ENCODE data around the gene ABLIM1.

Gene ABLIM1

DNA sequence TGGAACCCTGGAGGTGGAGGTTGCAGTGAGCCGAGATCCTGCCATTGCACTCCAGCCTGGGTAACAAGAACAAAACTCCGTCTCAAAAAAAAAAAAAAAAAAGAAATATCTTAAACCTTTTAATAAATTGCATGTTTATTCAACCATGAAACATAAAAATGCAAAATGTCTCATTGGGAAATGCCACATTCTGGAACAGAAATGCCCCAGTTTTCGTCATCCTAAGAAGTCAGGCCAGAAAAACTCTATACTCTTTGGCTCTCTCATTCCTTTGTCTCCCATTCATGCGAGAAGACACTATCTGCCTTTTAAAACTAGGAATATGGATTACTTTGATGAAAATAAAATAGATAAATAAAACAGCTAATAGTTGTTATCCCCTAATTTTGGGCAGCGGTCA lies 21.5 kb upstream of the ABLIM1 start:
- no peak for DNase-seq

DNA sequence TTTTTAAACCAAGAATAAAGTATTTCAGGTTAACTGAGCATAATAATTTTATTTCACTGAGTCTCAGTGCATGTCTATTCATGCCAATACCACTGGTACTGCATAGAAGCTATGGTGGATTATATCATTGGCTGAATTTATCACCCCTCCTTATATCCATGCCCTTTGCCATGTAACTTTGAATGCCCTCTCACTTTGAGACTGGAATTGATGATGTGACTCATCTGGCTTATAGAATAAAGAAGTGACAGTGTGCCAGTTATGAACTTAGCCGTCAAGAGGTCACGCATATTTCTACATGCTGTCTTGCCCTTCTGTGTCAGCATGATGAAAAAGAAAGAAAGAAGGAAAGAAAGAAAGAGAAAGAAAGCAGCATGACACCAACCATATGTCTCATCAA lies 20.7 kb upstream of the ABLIM1 start:
- DNase-seq, result no peak

GRCh38 chr10:114678336-114678735 lies 20.3 kb upstream of the ABLIM1 start:
- no peak for DNase-seq

DNA sequence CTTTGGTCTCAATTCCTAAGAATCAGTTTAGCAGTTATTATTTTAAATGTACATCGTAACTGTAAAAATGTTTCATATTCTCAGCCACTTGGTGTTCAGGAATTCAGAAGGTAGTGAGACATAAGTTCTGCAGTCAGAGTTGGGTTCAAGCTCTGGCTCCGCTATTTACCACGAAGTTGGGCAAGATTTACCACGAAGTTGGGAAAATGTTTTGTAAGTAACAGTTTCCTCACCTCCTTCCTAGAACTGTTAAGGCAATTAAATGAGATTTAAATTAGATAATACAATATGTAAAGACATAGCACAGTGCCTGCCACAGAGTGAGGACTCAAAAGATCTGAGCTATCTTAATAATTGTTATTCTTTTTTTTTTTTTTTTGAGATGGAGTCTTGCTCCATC lies 16.3 kb upstream of the ABLIM1 start:
- no peak for DNase-seq

DNA sequence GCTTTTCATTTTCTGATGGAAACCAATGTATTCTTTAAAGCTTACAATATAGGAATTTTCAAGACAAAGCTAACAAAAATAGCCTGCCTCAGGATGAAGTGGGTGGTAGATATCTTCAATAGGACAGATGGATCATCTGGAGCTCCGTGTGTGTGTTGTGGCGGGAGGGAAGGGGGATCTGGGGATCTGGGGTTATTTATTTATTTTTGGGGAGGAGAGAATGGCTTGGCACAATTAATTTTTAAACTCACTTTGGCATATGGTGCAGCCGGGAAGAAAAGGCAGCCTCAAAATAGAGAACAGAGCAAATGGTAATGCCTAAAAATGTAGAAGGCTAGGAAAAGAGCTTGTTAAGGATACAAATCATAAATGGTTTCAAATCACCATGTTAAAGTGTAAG lies 11.6 kb upstream of the ABLIM1 start:
- no peak for DNase-seq

DNA sequence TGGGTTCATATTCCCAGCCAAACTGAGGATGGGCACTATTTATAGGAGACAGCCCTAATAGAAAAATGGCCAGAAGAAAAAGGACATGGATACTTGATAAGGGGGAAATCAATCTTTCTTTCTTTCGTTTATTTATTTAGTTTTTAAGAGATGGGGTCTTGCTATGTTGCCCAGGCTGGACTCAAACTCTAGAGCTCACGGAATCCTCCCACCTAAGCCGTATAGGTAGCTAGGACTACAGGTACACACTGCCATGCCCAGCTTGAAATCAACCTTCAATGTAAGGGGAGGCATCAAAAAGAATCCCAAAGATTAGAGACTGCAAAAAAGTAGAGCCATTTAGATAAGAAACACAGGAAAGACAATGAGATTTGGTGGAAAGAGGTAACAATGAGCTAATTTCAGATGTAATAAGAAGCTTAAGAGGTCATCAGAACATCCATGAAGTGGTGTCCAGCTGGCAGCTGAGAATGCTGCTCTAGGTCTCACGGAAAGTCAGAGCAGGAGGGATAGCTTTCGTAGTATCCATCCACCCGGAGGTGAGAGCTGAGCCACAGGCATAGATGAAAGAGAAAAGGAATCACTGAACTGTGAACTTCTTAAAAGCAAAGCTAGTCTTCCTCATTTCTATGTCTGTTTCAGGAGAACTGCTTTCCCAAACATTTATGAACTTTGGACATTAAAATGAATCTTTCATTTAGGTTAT lies 10.5 kb upstream of the ABLIM1 start:
- no peak for DNase-seq

DNA sequence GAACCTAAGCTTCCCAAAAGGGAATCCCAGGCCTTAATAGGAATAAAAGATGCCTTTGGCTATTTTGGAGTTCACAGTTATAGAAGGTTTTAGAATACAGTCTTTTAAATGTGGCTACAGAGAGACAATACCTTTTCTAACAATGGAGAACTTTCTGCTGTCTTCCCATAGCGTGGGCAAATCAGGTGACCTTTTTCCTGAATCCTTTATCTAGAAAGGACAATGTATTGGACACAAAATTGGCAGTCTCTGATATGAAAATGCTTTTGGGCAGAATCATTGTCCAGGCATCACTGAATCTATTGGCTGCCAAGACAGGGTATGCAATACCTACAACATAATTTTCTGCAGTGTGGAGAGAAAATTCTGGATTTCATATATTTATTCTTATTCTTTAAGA lies 7.8 kb upstream of the ABLIM1 start:
- no peak for DNase-seq

GRCh38 chr10:114665406-114665805 lies 7.3 kb upstream of the ABLIM1 start:
- DNase-seq, result no peak

DNA sequence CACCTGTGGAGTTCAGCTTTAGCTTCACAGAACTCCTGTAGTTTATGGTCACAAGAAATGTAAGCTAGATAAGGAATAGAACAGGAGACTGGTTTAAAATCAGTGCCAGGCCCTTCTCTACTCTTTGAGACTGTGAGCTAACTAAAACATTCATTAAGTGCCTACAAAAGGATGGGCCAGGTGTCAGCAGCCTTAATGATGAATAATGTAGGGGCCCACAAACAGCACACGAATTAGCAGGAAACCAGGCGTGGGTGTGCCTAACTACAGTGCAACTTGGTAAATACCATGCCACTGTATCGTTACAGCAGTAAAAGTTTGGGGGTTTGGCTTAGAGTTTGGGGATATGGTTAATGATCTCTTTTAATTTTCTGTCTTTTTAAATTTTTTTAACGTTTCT lies 6.1 kb upstream of the ABLIM1 start:
- no peak for DNase-seq

DNA sequence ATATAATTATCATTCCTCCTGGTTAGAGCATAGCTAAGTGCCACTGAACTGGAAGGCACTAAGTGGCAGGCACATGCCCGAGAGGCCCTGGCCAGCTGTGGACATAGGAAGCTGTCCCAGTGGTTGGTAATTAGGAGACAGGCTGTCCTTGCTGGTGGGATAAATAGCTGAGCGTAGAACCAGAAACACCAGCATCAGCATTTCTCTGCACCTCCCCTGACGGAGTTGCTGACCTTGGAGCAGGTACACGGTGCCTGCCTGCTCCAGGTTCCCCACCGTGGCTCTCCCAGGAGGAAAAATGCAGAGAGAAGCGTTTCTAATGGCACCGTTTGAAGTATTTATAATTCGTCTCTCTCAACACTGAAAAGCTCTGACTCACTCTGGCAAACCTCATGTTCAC lies 5.6 kb upstream of the ABLIM1 start:
- no peak for DNase-seq

DNA sequence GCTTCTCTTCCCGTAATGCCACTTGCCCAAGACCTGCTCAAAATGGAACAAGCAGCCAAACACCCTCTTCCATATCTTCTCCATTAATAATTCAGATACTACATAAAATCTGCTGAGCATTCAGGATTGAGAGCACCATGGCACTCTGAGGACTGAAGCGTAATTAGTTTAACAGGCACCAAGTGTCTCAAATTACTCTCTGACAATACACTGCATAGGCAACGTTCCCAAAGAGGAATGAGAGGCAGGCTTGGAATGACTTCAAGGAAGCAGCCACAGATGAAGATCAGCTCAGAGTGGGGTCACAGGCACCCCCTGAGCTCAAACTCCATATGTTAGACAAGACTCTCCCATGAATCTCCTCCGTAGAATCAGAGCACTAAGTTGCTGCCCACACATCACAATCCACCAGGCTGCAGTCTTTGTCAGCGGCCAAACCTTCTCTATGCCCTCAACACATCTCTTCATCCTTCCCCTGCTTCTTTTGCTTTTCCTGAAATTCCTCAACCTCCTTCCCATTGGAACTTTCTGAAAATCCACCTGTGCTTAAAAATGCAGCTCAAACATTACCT lies 4.7 kb upstream of the ABLIM1 start:
- no peak for DNase-seq

GRCh38 chr10:114661212-114661880 lies 3.3 kb upstream of the ABLIM1 start:
- DNase-seq, result no peak

DNA sequence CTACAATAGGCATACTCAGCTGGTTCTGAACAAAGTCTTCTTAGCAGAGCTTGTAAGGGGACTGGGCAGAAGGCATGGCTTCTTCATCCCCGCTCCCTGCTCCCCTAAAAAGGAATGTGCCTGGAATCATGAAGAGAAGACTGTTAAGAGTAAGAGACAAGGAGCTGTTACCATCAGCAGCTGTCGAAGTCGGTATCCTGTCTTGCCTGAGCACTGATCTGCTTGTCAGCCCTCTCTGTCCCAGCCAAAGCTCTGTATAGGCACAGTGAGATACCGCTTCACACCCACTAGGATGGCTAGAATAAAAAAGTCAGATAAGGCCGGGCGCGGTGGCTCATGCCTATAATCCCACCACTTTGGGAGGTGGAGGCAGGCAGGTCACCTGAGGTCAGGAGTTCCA lies 2.4 kb downstream of the ABLIM1 start:
- DNase-seq, result no peak

DNA sequence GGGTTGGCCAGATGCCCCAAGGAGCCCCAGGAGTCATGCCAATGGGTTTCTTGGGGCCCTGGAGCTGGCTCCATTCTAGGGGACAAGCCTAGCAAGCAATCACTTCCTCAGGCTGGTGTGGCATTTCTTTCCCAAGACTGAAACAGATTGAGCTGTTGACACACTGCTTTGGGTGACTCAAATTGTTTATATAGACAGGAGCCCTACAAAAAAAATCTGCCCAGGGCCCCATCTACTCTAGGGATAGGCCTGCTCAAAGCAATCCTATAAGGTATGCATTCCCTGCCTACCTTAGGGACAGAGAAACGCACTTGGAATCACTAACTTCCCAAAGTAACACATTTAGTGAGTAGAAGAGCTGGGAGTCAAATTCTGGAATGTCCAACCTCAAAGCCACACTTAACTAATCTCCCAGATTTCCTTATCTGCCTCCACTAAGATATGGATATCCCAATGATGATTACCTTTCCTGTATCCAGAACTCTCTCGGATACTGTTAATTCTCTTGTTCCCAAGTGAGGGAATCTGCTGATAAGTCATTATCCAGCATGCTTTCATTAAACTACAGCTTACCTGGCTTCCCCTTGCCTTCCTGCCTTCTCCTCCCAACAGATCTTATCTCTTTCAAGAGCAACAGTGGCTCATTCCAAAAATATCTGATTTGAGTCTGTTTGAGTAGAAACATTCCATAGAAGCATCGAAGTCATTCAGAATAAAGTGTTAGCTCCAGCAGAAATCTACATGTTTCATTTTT lies 3.1 kb downstream of the ABLIM1 start:
- DNase-seq, result no peak

DNA sequence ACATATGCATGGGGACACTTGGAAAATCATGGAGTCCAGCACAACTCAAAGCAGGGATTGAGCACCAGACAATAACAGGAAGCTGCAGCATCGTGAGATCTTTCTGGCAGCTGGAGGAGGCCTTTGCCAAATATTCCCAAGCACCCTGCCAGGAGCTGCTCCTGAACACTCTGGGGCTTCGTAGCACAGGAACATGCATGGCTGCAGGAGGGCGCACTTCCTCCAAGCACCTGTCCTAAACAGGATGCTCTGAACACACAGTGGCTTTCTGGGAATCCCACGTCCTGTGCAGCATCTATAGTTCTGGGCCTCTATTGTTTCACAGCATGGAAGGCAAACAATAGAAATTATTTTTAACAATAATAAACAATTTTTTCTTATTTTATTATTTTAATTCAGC lies 4.1 kb downstream of the ABLIM1 start:
- DNase-seq, result no peak

- no peak for DNase-seq
Measured at GRCh38 chr10:114652402-114653368, 5.4 kb downstream of the ABLIM1 start.

- DNase-seq, result no peak
Measured at GRCh38 chr10:114650831-114651230, 7.2 kb downstream of the ABLIM1 start.

GRCh38 chr10:114650266-114650665 lies 7.8 kb downstream of the ABLIM1 start:
- no peak for DNase-seq

DNA sequence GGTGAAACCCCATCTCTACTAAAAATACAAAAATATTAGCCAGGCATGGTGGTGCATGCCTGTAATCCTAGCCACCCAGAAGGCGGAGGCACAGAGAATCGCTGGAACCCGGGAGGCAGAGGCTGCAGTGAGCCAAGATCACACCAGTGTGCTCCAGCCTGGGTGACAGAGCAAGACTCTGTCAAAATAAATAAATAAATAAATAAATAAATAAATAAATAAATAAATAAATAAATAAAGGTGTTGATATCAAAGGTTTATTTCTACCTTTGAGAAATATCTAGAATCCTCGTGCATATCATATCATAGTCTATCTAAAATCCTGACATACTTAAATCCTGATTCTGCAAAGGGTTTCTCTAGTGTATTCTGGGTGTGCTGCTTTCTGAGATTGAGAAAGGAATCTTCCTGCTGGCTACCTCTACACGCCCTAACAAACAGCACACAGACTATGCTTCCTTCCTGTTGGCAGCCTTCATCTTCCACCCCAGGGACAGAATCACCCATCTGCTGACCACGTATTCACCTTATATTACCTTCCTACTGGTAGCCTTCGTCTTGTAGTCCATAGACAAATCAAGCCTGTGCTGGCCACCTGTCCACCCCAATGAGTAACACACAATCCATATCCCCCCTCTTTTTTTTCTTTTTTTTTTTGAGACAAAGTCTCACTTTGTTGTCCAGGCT lies 8.7 kb downstream of the ABLIM1 start:
- DNase-seq, result no peak

- DNase-seq, result no peak
Measured at GRCh38 chr10:114648368-114648767, 9.7 kb downstream of the ABLIM1 start.

- DNase-seq, result no peak
Measured at GRCh38 chr10:114647545-114648138, 10.4 kb downstream of the ABLIM1 start.

- DNase-seq, result no peak
Measured at GRCh38 chr10:114646426-114646825, 11.6 kb downstream of the ABLIM1 start.

Measured in bone marrow (tissue), 2 donors.